ENCODE data around the gene METTL9.
"Not testable (repeated sequence)": the region's sequence is repeated elsewhere in the genome, so short reads cannot be mapped to it uniquely, and the experiment has no call there.

DNA sequence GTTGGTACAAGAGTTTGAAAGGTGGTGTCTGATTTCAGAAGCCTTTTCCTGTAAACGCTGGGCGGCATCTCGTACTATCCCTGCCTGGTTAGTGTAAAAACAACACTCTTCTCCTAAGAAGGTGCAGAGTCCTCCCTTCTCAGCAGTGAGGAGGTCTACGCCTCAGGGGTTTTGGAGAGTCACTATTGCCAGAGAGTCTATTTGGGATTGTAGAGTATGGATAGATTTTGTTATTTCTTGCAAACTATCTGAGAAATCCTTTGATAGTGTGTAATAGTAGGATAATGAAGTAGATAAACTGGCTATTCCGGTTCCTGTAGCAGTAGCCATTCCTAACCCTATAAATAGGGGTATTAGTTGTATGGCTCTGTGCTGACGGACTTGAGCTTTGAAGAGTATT lies 31.5 kb downstream of the METTL9 start:
- TF ChIP-seq, protein P1, sequence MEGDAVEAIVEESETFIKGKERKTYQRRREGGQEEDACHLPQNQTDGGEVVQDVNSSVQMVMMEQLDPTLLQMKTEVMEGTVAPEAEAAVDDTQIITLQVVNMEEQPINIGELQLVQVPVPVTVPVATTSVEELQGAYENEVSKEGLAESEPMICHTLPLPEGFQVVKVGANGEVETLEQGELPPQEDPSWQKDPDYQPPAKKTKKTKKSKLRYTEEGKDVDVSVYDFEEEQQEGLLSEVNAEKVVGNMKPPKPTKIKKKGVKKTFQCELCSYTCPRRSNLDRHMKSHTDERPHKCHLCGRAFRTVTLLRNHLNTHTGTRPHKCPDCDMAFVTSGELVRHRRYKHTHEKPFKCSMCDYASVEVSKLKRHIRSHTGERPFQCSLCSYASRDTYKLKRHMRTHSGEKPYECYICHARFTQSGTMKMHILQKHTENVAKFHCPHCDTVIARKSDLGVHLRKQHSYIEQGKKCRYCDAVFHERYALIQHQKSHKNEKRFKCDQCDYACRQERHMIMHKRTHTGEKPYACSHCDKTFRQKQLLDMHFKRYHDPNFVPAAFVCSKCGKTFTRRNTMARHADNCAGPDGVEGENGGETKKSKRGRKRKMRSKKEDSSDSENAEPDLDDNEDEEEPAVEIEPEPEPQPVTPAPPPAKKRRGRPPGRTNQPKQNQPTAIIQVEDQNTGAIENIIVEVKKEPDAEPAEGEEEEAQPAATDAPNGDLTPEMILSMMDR (IDR thresholded peaks at IDR 0.05): not testable (repeated sequence)
- TF ChIP-seq POLR2A (IDR thresholded peaks at IDR 0.05): not testable (repeated sequence)

All from Peyer's patch (tissue), 4 donors.